Smooth muscle cell (in vitro differentiated cells): ENCODE results near the gene PPARGC1A. TPM values are rescaled to one million over a fixed set of nuclear protein-coding genes. Genes with fewer than 3 reads are reported as not detected.
A peak's percentile ranks its signal among the peaks of the same experiment; 100 is the strongest.

ENCODE experiments used
- DNase-seq: peaks from one replicate; lab custom pipeline; 2025; ENCODE audit not compliant: unreplicated experiment; lab: John Stamatoyannopoulos, UW
- H2AFZ ChIP-seq: fragments of 200-600 bp; sonication (generic); 2 replicates; pipeline ENCODE4 v1.6.0; 2016; ENCODE audit warnings: antibody characterized with exemption, low read depth, mild to moderate bottlenecking
- H3F3A ChIP-seq: fragments of 200-600 bp; sonication (generic); 2 replicates; pipeline ENCODE4 v1.6.0; 2017; ENCODE audit warnings: antibody characterized with exemption, low read depth
- H3K27ac ChIP-seq: fragments of 200-600 bp; sonication (generic); 2 replicates; pipeline ENCODE4 v1.5.1; 2016; ENCODE audit warnings: low read depth, mild to moderate bottlenecking
- H3K27me3 ChIP-seq: fragments of 200-600 bp; sonication (generic); 2 replicates; pipeline ENCODE4 v1.6.1; 2016; ENCODE audit warnings: low read depth, mild to moderate bottlenecking
- H3K36me3 ChIP-seq: fragments of 200-600 bp; sonication (generic); 2 replicates; pipeline ENCODE4 v1.5.1; 2016; ENCODE audit warnings: low read depth
- H3K4me1 ChIP-seq: fragments of 200-600 bp; sonication (generic); 2 replicates; pipeline ENCODE4 v1.5.1; 2016; ENCODE audit warnings: low read depth
- H3K4me2 ChIP-seq: fragments of 200-600 bp; sonication (generic); 2 replicates; pipeline ENCODE4 v1.6.0; 2016; ENCODE audit warnings: mild to moderate bottlenecking
- H3K4me3 ChIP-seq: fragments of 200-600 bp; sonication (generic); 2 replicates; pipeline ENCODE4 v1.5.1; 2016; ENCODE audit warnings: mild to moderate bottlenecking
- H3K79me2 ChIP-seq: fragments of 200-600 bp; sonication (generic); 2 replicates; pipeline ENCODE4 v1.6.0; 2016; ENCODE audit warnings: low read depth, mild to moderate bottlenecking
- H3K9ac ChIP-seq: fragments of 200-600 bp; sonication (generic); 2 replicates; pipeline ENCODE4 v1.6.0; 2016; ENCODE audit warnings: low read depth
- H3K9me3 ChIP-seq: fragments of 200-600 bp; sonication (generic); replicated peaks from 2 replicates; pipeline ENCODE4 v1.5.1; 2016; ENCODE audit warnings: low read depth
- H4K20me1 ChIP-seq: fragments of 200-600 bp; sonication (generic); 2 replicates; pipeline ENCODE4 v1.6.0; 2016; ENCODE audit warnings: low read depth
- WGBS: methylation state at CpG from one replicate; pipeline ENCODE4 v1.1.7; 2016; ENCODE audit warnings: low lambda C conversion rate; 5-methylcytosine and 5-hydroxymethylcytosine counted together
- polyA plus RNA-seq: library from polyadenylated mRNA; unstranded; fragments of >200 nt; fragmentation: Nextera tagmentation; extraction: Ambion mirVana; gene quantifications from 2 replicates; pipeline ENCODE4 v1.2.1, GENCODE V29; 2016
- total RNA-seq: library from RNA; depleted of rRNA; stranded (reverse); fragments of >200 nt; gene quantifications from 2 replicates; pipeline ENCODE4 v1.2.3, GENCODE V29; 2014
- TF ChIP-seq, protein P1 (sequence below): fragments of 200-600 bp; sonication (generic); IDR thresholded peaks from 2 replicates; pipeline ENCODE4 v1.5.1; 2017; ENCODE audit warnings: borderline replicate concordance, mild to moderate bottlenecking, antibody characterized with exemption; ENCODE audit not compliant: insufficient read depth, poor library complexity, severe bottlenecking

The PPARGC1A gene
- total and polyA plus RNA-seq, 2 experiments from 2014 or later = 0.25 to 2.8 TPM

DNA sequence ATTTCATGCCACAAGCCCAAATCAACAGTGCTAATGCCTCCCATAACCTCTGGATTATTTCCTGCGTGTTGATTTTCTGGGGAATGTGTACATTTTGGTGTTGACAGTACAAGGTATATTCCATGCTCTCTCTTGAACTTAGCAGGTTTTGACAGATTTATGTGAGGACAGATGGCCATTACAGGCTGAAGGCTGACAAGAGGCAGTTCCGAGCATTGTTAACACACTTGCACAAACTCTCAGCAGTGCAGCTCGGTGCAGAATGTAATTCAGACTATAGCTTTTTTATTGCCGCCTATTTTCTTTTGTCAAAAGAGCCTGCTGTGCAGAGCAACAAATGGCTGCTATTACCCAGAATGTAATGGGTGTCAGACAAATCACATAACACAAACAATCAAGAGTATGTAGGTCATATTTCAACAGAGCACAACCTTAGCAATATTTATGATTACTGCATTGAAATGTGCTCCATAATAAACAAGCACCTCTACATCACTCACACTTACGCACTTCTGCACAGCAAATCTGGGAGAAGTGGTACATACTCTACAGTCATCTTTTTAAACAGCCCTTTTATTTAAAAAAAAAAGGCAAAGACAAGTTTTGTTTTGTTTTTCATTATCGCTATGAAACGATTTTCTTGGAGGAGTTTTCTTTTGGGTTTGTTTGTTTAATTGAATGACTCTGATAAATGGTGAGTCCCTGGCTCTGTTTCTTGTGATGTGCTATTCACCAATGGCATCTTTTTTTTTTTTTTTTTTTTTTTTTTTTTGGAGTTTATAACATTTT lies 71.6 kb downstream of the PPARGC1A start:
- H3K79me2 ChIP-seq = no peaks in the 10 kb centered on the region
- H3K27ac ChIP-seq = no peak overlapping the region
- DNase-seq = no peak
- 61% methylated on average over 7 of the region's 7 CpGs for WGBS
- no peaks in the 10 kb centered on the region for H4K20me1 ChIP-seq
- H3K4me2 ChIP-seq = no peak overlapping the region
- peaks cover 3% of the 10 kb centered on the region for H3K4me1 ChIP-seq
- no peak overlapping the region for H3K4me3 ChIP-seq
- H3K27me3 ChIP-seq = no peaks in the 10 kb centered on the region
- no peak overlapping the region for H2AFZ ChIP-seq
- no peaks in the 10 kb centered on the region for H3K9me3 ChIP-seq
- H3F3A ChIP-seq = no peaks in the 10 kb centered on the region
- no peak overlapping the region for H3K9ac ChIP-seq
- H3K36me3 ChIP-seq = no peaks in the 10 kb centered on the region
- TF ChIP-seq, protein P1, sequence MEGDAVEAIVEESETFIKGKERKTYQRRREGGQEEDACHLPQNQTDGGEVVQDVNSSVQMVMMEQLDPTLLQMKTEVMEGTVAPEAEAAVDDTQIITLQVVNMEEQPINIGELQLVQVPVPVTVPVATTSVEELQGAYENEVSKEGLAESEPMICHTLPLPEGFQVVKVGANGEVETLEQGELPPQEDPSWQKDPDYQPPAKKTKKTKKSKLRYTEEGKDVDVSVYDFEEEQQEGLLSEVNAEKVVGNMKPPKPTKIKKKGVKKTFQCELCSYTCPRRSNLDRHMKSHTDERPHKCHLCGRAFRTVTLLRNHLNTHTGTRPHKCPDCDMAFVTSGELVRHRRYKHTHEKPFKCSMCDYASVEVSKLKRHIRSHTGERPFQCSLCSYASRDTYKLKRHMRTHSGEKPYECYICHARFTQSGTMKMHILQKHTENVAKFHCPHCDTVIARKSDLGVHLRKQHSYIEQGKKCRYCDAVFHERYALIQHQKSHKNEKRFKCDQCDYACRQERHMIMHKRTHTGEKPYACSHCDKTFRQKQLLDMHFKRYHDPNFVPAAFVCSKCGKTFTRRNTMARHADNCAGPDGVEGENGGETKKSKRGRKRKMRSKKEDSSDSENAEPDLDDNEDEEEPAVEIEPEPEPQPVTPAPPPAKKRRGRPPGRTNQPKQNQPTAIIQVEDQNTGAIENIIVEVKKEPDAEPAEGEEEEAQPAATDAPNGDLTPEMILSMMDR = no peak

DNA sequence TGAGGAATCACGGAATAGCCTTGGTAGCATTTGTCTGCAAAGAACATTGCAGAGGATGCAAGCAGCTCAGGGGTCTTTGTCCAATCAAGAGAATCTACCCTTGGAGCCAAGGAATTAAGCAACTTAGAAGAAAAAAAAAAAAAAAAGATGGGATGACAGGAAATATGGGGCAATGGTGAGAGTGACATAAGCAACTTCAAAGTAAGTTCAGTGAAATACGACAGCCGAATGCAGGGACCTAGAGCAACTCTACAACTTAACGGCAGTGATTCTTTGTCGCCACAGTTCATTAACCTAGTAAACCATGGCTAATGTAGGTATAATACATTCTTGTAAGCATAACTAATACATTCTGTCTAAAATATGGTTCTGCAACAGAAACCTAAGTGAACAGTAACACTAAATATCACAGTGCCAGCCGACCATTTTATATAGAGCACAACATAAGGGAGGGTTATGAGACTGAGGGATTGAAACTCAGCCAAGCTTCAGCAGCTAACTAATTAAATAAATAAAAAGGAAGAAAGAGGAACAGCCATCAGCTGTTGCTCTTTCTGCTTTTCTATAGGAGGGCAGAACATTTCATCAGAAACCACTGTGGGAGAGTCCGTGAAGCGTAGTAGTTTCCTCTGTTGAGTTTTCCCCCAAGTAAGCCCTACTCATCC lies 74.7 kb downstream of the PPARGC1A start:
- H3K27ac ChIP-seq = no peak overlapping the region
- no peaks in the 10 kb centered on the region for H4K20me1 ChIP-seq
- H3K27me3 ChIP-seq = no peaks in the 10 kb centered on the region
- H2AFZ ChIP-seq = peak overlapping the region; percentile 51
- H3K4me1 ChIP-seq = peaks cover 3% of the 10 kb centered on the region
- H3K9me3 ChIP-seq = no peaks in the 10 kb centered on the region
- no peak overlapping the region for H3K4me2 ChIP-seq
- no peak overlapping the region for H3K9ac ChIP-seq
- H3K36me3 ChIP-seq = no peaks in the 10 kb centered on the region
- DNase-seq = no peak
- no peaks in the 10 kb centered on the region for H3K79me2 ChIP-seq
- no peaks in the 10 kb centered on the region for H3F3A ChIP-seq
- 68% methylated on average over 8 of the region's 8 CpGs for WGBS
- TF ChIP-seq, protein P1 = no peak
- no peak overlapping the region for H3K4me3 ChIP-seq

DNA sequence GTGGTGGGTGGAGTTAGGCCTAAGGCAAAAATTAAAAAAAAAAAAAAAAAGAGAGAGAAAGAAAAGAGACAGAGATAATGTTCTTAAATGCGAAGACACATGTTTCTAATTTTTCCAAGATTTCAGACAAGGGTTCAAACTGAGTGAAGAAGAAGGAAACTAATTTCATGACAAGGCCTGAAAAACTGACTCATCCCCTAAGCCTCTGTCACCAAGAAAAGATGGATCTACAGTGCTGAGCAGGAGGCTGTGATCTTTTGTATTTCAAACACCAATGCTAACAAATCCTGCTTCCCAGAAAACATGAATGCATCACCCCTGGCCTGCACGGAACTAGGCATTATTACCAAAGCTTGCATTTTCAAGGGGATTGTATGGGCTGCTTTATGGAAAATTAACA lies 75.3 kb downstream of the PPARGC1A start:
- no peak overlapping the region for H2AFZ ChIP-seq
- 42% methylated on average over 2 of the region's 2 CpGs for WGBS
- no peaks in the 10 kb centered on the region for H3K9me3 ChIP-seq
- no peak overlapping the region for H3K4me3 ChIP-seq
- H3K27me3 ChIP-seq = no peaks in the 10 kb centered on the region
- no peaks in the 10 kb centered on the region for H3K79me2 ChIP-seq
- H3K9ac ChIP-seq = no peak overlapping the region
- H3F3A ChIP-seq = no peaks in the 10 kb centered on the region
- H3K4me2 ChIP-seq = no peak overlapping the region
- H4K20me1 ChIP-seq = no peaks in the 10 kb centered on the region
- no peak for DNase-seq
- no peak overlapping the region for H3K27ac ChIP-seq
- peaks cover 3% of the 10 kb centered on the region for H3K4me1 ChIP-seq
- no peaks in the 10 kb centered on the region for H3K36me3 ChIP-seq
- TF ChIP-seq, protein P1 = no peak
